HG03108 (cell line): ENCODE data around the gene DIMT1.

Experiments
- ATAC-seq: cut with Tn5 transposase; IDR thresholded peaks from one replicate; pipeline ENCODE4 v1.9.1; 2021; ENCODE audit warnings: moderate library complexity; ENCODE audit not compliant: unreplicated experiment

DIMT1 gene

DNA sequence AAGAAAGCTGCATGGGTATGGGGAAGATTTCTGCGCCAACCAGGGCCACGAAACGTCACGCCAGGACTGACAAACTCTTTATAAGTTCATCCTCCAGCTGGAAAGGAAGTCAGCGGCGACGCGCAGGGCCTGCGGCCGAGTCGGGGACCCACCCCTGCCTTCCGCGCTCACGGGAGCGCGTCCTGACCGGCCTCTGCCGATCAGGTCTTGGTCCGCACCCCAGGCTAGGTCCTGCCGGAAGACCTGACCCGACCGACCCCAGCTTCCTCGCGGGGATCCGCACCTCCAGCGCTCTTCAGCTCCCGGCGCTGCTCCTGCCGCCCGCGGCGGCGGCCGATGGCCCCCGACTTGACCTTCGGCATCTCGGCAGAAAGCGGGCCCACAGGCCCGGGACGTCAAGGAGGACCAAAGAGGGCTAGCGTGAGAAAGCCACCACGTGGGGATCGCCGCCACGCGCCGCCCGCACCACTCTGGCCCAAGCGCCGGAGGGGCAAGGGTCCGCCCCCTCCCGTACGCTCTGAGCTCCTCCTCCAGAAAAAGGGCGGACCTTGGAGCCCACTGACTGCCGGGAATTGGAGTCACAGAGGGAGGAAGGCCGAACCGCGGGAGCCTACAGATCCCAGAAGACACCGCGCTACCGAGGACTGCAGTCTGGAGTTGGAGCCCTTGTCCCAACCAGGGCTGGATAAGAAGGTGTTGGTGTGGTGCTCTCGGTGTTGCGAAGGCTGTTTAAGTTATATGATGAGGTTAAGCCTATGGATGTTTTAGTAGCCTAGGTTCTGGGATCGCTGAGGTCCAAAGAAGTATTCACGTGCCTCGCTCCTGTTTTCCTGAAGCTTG is at the start of gene DIMT1:
Gene DIMT1 (minus strand): TSS at position 495 of the 840 bp plus-strand sequence. CDS start 133 bp downstream, at position 362.
- peak; percentile 96 for ATAC-seq

DNA sequence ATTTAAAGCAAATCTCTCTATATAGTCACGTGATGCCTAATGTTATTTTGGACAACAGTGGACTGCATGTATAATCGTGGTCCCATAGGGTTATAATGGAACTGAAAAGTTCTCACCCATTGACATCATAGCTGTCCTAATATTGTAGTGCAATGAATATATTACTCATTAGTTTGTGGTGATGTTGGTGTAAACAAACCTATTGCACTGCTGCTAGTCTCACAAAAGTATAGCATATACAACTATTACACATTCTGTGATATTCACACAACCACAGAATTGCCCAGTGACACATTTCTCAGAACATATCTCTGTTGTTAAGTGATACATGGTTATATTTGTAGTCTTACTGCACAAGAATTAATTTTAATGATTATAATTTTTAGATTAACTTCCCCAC is 46.6 kb upstream of the DIMT1 start:
- ATAC-seq: no peak

DNA sequence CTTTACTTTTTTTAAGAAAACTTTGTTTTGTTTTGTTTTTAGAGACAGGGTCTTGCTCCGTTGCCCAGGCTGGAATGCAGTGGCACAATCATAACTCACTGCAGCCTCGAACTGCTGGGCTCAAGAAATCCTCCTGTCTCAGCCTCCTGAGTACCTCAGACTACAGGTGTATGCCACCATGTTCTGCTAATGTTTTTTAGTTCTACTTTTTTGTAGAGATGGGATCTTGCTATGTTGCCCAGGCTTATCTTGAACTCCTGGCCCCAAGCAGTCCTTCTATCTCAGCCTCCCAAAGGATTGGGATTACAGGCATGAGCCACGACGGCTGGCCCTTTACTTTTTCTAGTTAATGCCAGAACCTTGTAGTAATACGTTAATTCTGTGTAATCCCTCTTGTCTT is 44.8 kb upstream of the DIMT1 start:
- ATAC-seq: no peak

DNA sequence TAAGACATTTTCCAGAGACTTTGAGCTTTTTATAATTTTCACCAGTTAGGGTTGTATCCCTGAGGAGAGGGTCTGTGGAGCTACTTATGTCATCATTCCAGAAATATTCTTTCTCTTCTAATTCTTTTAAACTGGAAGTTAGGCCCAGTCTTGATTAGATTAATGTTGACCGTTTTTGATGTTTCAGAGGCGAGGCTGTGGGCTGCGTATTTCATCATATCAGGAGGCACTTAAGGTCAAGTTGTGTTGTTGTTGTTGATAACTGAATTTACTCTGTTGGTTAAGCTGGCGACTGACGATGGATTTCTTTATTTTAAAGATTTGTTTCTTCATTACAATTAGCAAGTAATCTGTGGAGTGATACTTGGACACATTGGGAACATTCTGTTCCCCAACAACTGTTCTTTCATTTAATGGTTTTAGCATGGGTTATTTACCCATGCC is 28.9 kb upstream of the DIMT1 start:
- ATAC-seq: no peak

DNA sequence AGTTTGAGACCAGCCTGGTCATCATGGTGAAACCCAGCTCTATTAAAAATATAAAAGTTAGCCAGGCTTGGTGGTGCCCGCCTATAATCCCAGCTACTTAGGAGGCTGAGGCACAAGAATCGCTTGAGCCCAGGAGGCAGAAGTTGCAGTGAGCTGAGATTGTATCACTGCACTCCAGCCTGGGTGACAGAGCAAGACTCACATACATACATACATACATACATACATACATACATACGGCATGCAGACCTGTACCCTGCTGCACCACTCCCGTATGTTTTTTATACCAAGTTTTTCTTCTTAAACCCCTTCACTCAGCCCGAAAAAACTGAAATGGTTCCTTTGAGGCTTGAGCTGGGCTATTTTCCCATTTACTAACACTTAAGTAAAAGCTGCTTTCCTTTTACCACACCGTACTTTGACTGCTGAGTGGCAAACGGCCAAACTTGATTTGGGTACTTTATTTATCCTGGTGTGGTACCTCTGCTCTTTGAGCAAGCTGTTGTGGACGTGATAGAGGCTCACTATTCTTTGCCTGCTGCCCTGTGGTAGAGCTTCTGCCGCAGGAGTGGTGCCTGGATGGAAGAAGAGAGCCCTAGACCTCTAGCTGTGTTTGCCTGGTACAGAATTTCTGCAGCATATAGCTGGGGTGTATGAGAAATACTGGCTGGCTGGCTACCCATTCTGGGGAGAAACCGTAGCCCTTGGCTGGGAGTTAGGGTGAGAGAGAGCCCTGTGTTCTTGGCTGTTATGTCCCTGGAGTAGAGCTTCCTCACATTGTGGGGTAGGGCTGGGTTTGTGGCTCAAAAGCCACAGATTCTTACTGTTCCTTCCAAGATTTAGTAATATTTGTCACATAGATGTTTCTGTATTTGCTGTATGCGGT is 28.3 kb upstream of the DIMT1 start:
- no peak for ATAC-seq

DNA sequence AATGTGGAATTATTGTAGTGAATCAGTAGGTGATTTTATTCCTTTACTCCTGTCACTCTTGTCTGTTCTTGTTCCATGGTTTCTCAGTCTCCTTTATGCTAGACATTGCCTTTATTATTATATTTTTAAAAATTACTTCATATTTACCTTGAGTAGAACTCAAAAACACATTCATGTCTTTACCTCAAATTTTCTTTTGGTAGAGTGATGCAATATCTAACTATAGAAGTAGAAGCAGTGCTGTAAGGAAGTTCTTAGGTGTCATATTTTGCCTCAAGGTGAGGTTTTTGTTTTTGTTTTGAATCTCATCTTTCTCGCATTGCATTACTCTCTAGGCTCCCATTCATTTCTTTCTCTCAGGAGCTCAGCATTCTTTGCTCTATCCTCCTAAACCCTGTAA is 21.1 kb upstream of the DIMT1 start:
- ATAC-seq: no peak

DNA sequence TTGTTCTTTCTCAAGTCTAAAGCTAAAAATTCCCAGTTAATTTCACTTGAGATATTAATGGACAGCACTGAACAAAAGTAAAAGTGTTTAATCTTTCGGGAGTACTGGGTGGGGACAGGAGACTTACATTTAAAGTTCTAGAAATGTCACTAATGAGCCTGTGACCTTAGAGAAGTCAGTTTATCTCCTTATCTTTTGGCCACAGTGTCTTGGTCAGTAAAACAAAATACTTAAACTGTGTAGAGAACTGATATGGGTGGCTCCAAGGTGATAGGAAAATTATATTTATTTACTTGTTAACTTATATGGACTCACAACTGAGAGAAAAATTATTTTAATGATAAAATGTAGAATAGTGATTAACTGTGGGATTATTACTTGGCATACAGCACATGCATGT is 17.7 kb upstream of the DIMT1 start:
- no peak for ATAC-seq

DNA sequence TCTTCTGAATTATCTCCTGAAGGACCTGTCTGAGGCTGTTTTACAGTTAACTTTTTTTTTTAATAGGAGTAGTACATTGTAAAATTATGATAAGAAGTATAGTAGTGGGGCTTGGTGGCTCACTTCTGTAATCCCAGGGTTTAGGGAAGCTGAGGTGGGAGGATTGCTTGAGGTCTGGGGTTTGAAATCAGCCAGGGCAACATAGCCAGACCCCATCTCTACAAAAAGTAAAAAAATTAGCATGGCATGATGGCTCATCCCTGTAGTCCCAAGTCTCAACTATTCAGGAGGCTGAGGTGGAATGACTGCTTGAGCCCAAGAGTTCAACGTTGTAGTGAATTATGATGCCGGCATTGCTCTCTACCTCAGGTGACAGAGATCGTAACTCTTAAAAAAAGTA is 15.9 kb upstream of the DIMT1 start:
- no peak for ATAC-seq

DNA sequence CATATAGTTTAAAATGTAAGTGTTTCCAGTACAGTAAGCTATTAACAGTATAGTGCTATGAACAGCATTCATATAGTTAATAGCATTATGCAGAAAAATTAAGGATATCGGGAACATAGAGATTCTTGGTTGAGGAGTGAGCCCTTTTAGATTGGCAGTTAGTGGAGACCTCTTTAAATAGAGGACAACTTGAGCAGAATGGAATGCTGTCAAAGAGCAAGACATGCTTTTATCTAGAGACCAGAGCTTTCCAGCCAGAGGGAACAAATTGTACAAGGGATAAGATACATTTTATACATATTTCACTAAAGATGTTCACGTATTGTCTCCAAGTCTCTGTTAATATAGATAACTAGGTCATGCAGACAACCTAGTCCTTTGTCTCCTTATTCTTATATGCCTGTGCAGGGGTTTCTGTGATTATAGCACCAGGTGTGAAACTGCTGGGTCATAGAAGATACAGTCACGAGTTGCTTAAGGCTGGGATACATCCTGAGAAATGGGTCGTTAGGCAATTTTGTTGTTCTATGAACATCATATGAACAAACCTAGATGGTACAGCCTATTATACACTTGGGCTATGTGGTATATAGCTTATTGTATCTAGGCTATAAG is 14.9 kb upstream of the DIMT1 start:
- no peak for ATAC-seq

DNA sequence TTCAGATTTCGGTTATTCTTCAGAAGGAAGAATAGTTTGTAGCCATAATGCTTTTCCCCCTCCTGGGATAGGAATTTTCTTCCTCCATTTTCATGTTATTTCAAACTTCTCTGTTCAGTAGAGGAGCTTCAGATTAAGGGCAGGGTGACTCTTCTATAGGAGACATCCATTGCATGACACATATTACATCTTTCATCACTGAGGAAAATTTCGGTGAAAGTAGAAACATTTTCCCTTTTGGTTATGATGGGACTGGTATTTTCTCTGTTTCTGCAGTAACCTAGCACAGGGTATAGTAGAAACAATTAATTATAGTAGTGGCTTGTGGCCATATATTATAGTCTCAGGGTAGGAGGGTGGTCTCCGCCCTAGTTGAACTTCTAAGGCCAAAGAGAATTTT is 10.0 kb upstream of the DIMT1 start:
- ATAC-seq: no peak

DNA sequence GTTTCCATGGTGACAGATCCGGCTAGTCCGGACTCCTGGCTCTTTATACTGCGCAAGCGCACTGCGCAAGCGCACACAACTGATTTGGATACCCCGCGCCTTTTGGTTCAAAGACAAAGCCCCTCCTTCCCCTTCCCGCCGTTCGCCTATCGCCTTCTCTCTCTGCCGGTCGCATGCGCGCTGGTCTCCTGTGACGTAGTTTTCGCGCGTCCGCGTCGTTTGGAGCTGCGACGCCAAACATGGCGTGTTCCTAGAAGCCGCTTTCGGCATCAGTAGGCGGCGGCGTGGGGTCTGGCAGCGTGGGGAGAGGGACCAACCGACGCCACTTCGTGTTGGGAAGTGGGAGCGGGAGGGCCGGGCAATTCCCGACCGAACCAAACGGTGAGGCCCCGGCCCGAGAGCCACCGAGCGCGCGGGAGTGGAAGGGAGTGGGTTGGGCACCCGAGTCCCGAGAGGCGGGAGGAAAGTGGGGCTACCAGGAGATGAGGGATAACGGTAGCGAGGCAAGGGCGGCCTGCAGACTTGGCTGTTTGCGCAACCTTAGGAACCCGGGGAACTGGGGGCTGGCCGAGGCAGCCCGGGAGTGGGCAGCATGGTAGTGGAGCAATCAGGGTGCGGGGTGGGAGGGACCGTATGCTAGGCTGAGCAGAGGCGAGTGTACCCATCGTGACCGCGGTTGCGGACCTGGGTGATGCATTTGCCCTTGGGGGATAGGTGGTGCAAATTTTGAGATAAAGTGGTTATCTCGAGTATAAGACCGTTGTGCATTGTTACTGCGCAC is 9.0 kb upstream of the DIMT1 start, which contains the start of gene IPO11:
Gene IPO11 (plus strand): TSS at position 215 of the 781 bp plus-strand sequence. CDS start 24,517 bp downstream, outside the sequence.
- ATAC-seq: peak; percentile 93

DNA sequence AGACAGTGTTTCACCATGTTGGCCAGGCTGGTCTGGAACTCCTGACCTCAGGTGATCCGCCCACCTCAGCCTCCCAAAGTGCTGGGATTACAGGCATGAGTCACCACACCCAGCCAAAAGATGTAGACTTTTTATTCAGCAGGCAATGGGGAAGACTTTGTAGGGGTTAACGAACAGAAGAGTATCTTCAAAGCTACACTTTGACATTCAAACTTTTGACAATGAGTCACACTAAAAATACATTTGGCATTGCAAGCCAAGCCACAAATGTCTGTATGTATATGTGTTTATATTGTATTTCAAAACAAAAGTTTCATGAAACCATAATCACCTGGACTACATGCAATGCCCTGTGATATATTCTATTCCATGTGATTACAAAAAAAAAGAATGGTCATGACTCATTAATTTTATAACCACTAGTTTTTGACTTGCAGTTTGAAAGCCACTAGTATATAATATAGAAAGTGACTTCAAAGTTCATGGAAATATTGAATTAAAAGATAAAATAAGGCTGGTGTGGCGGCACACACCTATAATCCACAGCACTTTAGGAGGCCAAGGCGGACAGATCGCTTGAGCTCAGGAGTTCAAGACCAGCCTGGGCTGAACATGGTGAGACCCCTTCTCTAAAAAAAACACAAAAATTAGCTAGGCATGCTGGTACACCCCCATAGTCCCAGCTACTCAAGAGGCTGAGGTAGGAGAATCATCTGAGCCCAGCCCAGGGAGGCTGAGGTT is 8.3 kb downstream of the DIMT1 start:
- no peak for ATAC-seq

DNA sequence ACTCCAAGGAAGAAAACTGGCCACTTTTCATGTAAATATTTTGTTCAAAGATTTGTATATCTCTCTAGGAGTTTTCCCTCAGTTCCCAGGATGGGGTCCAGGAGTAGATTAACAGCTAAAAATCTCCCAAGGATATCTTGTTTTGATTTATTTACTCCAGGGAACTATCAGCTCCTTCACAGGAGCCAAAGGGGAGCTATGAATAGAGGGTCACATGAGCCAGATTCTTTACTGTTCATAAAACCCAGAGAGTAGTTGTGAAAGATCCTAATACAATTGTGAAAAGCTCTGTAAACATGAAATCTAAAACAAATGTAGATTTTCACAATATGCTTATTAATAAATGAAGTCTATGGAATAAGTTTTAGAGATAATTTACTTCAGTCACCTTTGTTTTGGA is 16.9 kb downstream of the DIMT1 start:
- no peak for ATAC-seq

DNA sequence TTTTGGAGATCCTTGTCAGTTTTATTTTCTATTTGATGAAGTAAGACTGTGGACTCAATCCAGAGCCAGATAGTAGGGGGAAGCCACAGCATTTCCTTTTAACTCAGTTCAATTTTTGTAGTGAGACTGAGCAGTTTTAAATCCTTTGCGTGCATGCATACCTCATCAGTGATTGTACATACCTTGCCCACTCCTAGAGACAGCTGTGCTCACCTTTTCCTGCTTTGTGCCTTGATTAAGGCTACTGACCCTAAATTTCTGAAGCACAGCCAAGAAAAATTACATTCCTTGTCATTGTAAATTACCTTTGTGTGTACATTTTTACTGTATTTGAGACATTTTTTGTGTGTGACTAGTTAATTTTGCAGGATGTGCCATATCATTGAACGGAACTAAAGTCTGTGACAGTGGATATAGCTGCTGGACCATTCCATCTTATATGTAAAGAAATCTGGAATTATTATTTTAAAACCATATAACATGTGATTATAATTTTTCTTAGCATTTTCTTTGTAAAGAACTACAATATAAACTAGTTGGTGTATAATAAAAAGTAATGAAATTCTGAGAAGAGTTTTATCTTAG is 17.8 kb downstream of the DIMT1 start:
- no peak for ATAC-seq

DNA sequence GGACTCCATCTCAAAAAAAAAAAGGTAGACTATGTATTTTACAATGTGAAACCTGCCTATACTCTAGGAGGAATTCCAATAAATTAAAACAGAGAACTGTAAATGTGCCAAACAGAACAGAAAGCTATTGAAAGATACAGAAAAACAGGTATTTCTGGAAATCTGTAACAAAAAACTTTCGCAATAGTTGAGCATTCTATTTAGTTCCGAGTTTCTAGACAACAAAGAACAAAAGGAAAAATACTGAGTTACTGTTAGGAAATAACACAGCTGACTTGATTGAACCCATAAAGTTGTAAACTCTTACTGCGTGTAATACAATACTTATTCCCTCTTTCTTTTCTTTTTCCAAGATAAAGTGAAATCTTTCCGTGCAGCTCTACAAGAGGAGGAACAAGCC is 18.6 kb downstream of the DIMT1 start:
- ATAC-seq: no peak

DNA sequence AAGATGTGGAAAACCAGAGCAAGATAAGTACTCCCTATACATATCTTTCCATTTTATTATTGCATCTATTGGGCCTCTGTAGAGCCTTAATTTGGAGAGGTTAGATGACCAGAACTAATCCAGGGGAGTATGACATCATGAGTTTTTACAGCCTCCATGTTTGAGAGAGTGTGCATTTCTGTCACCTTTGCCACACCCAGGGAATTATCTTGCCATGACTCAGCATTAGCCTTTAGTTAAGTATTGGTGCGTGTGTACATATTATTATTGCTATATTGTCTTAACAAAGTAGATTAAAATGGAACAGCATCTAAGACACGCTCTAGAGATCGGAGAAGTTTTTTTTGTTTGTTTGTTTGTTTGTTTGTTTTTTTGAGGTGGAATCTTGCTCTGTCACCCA is 27.6 kb downstream of the DIMT1 start:
- ATAC-seq: no peak

DNA sequence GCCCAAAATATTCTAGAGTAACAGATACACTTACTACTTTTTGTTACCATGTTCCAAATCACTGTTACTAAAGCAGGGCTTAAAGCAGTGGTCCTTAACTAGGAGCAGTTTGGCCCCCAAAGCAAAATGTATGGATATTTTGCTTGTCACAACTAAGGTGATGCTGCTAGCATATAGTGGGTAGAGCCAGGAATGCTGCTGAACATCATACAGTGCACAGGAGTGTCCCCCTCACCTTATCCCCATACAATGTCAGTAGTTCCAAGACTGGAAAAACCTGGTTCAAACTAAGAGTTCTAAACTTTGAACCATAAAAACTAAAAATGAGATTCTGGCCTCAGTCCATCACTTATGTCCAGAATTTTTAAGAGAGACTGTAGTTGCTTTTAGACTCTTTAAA is 28.1 kb downstream of the DIMT1 start:
- no peak for ATAC-seq

DNA sequence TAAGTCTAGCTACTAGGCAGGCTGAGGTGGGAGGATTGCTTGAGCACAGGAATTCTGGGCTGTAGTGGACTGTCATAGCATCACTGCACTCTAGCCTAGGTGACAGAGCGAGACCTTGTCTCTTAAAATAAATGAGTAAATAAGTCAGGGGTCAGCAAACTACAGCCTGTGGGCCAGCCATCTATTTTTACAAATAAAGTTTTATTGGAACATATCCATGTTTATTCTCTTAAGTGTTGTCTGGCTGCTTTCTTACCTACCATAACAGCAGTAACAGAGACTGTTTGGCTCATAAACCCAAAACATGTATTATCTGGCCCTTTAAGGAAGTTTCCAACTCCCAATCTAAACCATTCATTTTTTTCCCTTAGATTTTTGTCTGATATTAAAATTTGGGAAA is 29.6 kb downstream of the DIMT1 start:
- no peak for ATAC-seq

DNA sequence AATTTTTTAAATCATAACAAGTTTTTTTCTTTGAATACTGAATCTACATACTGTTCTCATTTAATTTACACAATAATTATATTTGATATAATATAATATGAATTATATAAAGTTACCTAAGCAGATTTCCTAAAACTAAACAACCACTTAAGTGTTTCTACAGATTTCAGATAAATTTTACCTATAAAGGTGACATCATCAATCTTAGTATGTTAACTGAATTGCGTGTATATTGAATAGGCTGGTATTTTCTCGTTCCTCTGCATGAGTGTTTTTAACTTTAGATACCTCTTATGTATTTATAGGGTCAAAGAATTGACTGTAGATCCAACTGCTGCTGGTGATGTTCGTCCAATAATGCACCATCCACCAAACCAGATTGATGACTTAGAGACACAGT is 30.3 kb downstream of the DIMT1 start:
- ATAC-seq: no peak

DNA sequence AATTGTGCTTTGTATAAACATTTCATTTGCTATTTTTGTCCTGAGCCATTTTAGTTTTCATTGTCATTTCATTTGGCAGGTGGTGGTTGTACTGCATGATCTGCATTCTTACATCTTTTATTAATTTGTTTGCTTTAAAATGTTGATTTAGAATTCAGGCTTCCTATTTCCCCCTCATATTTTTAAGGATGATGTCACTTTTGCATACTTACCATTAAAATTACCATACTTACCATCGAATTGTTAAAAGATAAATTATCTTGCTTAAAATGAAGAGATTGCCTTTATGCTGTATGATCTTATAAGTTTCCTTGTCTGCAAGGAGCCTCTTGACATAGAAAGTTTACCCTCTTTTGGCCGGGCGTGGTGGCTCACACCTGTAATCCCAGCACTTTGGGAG is 31.1 kb downstream of the DIMT1 start:
- ATAC-seq: no peak
